Measurements from ENCODE around the gene DOC2A. TPM values are rescaled to one million over a fixed set of nuclear protein-coding genes. Genes with fewer than 3 reads are reported as not detected.
"Not testable (repeated sequence)": the region's sequence is repeated elsewhere in the genome, so short reads cannot be mapped to it uniquely, and the experiment has no call there.

Gene DOC2A
- total RNA-seq, 2 experiments from 2014 or later, result 0.14 TPM

DNA sequence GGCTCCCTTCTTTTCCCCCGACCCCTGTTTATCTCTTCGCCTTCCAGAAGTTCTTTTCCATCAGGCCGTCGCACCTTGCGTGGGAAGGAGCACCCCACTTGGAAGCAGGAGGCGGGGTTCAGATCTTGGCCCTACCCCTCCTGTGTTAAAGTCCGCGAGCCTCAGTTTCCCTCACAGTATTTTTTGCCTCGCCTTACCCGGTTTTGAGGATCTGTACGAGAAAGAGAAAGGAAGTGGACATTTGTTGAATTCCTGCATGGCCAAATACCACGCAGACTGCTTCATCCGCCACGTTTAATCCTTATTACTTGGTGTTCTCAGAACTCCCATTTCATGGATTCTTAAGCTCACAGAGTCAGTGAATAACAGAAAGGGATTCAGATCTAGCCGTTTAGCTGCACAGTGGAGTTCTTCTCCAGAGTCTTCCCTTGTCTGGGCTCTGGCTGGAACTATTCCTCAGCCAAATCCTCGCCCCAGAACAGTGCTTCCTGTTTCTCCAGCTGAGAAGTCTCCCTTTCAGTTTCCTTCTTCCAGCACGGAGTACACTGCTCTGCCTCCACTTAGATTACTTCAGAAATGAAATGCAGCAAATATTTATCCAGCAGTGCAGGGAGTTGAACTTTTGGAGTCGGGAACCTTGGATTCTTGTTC is 48.4 kb downstream of the DOC2A start:
- Mint-ChIP-seq H3K27ac (peak overlapping the region; percentile 91), H3K4me1 (ENCODE audit: low read depth) (peaks cover 31% of the 10 kb centered on the region), H3K9me3 (no peaks in the 10 kb centered on the region), H3K4me3 (peak overlapping the region; percentile 93), H3K27me3 (no peaks in the 10 kb centered on the region), H3K36me3 (ENCODE audit: low read depth) (peaks cover 9% of the 10 kb centered on the region)
- ATAC-seq (ENCODE audit: poor library complexity), result no peak
- POLR2A ChIA-PET, result interaction anchor here (0.8 to 3.4 kb wide), 16 partner anchors 11 to 221 kb away, joined by 3 to 69 read pairs (median 5); partner anchors contain the start of genes ALDOA, ASPHD1, CDIPT and CORO1A
- H3K27ac ChIP-seq (ENCODE audit: low read depth in 1 of 2, low read length in 2 of 2), result peak overlapping the region; percentile 74 to 92
- H3K27me3 ChIP-seq (ENCODE audit: control insufficient read depth in 1 of 2, insufficient read depth in 2 of 2, low read length in 2 of 2), result no peaks in the 10 kb centered on the region
- intact Hi-C loops (cut with DNase I, micrococcal nuclease), result loop anchor here in 1 of 2 experiments (1.0 to 2.0 kb wide), 5 partner anchors 11 to 99 kb away; partner anchors contain the start of genes ASPHD1, CDIPT, HIRIP3 and TAOK2
- TF ChIP-seq, protein P1, sequence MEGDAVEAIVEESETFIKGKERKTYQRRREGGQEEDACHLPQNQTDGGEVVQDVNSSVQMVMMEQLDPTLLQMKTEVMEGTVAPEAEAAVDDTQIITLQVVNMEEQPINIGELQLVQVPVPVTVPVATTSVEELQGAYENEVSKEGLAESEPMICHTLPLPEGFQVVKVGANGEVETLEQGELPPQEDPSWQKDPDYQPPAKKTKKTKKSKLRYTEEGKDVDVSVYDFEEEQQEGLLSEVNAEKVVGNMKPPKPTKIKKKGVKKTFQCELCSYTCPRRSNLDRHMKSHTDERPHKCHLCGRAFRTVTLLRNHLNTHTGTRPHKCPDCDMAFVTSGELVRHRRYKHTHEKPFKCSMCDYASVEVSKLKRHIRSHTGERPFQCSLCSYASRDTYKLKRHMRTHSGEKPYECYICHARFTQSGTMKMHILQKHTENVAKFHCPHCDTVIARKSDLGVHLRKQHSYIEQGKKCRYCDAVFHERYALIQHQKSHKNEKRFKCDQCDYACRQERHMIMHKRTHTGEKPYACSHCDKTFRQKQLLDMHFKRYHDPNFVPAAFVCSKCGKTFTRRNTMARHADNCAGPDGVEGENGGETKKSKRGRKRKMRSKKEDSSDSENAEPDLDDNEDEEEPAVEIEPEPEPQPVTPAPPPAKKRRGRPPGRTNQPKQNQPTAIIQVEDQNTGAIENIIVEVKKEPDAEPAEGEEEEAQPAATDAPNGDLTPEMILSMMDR (IDR thresholded peaks at IDR 0.05), result no peak
- H3K9me3 ChIP-seq (ENCODE audit: control insufficient read depth in 1 of 2, insufficient read depth in 1 of 2, low read length in 2 of 2), result no peaks in the 10 kb centered on the region
- H3K36me3 ChIP-seq (ENCODE audit: insufficient read depth, low read length), result no peaks in the 10 kb centered on the region
- peak overlapping the region; percentile 88 for H3K4me3 ChIP-seq (ENCODE audit: low read length)
- CTCF ChIA-PET, result interaction anchor here (1.0 to 2.2 kb wide), 10 partner anchors 10 to 155 kb away, joined by 3 to 17 read pairs (median 4); partner anchors contain the start of genes ASPHD1, PAGR1, SEZ6L2 and TAOK2
- H3K4me1 ChIP-seq (ENCODE audit: insufficient read depth, low read length), result peaks cover 23% of the 10 kb centered on the region
- DNase-seq, result peak in 3 of 14 experiments; percentile 7 to 41 (median 30)

DNA sequence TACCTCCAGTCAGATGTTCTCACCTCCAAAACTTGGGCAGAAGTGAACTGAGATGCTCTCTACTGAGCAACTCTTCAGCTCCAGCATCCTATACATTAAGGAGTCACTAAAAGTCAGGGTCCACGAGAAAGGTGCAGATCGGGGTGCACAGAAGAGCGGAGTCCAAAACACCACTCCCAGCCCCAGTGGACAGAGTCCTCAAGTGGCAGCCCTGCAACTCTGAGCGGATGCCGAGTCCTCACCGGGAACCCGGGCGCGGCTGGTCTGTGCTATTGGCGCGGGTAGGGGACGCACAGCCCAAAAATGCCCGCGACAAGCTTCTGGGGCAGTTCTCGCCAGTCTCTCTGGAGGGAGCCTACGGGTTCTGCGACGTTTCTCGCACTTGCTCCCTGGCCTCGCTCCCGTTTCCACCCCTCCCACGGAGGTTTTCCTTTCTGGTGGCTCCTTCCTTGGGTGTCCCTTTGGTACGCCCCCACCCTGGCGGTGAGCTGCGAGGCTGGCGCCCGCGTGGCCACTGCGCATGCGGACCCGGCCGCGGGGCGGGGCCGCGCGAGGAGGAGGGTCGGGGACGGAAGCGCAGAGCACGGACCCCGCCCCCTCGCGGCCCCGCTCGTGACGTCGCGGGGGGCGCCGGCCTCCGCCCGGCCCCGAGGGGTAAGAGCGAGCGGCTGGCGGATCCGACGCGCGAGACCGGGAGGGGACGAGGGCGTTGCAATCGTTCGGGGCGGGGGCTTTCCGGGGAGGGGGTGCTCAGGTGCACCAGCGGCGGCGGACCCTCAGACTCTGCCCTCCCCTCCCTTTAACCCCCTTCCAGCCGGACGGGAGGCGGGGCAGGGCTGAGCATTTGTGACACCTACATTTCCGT is 49.1 kb downstream of the DOC2A start, which contains the start of gene TMEM219:
Gene TMEM219, plus strand, starts transcription at position 601 of the 865 bp plus-strand sequence. CDS start 1,065 bp downstream, outside the sequence.
- Mint-ChIP-seq H3K4me3 (peak within 1 kb of the TSS; percentile 93), H3K9me3 (no peaks in the 10 kb centered on the region), H3K27ac (peak within 1 kb of the TSS; percentile 91), H3K4me1 (ENCODE audit: low read depth) (peaks cover 31% of the 10 kb centered on the region), H3K27me3 (no peaks in the 10 kb centered on the region), H3K36me3 (ENCODE audit: low read depth) (peaks cover 9% of the 10 kb centered on the region)
- H3K27me3 ChIP-seq (ENCODE audit: control insufficient read depth in 1 of 2, insufficient read depth in 2 of 2, low read length in 2 of 2), result no peaks in the 10 kb centered on the region
- POLR2A ChIA-PET, result interaction anchor here (0.9 to 3.4 kb wide), 17 partner anchors 11 to 222 kb away, joined by 3 to 69 read pairs (median 5); partner anchors contain the start of genes ALDOA, ASPHD1, CDIPT and CORO1A
- peak within 1 kb of the TSS; percentile 77 to 92 for H3K27ac ChIP-seq (ENCODE audit: low read depth in 1 of 2, low read length in 2 of 2)
- H3K4me1 ChIP-seq (ENCODE audit: insufficient read depth, low read length), result peaks cover 23% of the 10 kb centered on the region
- intact Hi-C loops (cut with DNase I, micrococcal nuclease), result loop anchor here (1.0 to 2.0 kb wide), 6 partner anchors 12 to 98 kb away; partner anchors contain the start of genes ASPHD1 (in 1 of the 2), CDIPT (in 1 of the 2), HIRIP3 (in 1 of the 2) and KCTD13 (in 1 of the 2)
- CTCF ChIA-PET, result interaction anchor here (1.0 to 2.2 kb wide), 9 partner anchors 11 to 154 kb away, joined by 3 to 17 read pairs (median 4); partner anchors contain the start of genes ASPHD1, PAGR1, SEZ6L2 and TAOK2
- no peaks in the 10 kb centered on the region for H3K36me3 ChIP-seq (ENCODE audit: insufficient read depth, low read length)
- peak within 1 kb of the TSS; percentile 88 for H3K4me3 ChIP-seq (ENCODE audit: low read length)
- TF ChIP-seq, protein P1 (IDR thresholded peaks at IDR 0.05), result peak; percentile 32
- no peaks in the 10 kb centered on the region for H3K9me3 ChIP-seq (ENCODE audit: control insufficient read depth in 1 of 2, insufficient read depth in 1 of 2, low read length in 2 of 2)
- ATAC-seq (ENCODE audit: poor library complexity) (peak; percentile 83), DNase-seq (peak; percentile 87 to 97 (median 94))

DNA sequence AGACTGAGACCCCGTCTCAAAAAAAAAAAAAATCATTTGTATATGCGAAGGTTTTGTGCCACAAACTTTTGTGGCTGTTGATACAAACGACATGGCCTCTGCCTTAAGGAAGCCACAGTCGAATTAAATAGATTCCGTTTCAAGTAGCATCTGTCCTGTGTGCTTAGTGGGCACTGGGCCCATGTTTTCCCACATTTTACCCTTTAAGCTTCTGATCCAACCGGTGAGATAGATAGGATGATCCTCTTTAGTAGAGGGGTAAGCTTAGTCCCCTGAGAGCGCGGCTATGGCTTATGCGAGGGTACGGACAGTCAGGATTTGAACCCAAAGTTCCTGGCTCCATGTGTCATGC is 49.7 kb downstream of the DOC2A start:
- TF ChIP-seq, protein P1 (IDR thresholded peaks at IDR 0.05), result no peak
- no peaks in the 10 kb centered on the region for H3K9me3 Mint-ChIP-seq

DNA sequence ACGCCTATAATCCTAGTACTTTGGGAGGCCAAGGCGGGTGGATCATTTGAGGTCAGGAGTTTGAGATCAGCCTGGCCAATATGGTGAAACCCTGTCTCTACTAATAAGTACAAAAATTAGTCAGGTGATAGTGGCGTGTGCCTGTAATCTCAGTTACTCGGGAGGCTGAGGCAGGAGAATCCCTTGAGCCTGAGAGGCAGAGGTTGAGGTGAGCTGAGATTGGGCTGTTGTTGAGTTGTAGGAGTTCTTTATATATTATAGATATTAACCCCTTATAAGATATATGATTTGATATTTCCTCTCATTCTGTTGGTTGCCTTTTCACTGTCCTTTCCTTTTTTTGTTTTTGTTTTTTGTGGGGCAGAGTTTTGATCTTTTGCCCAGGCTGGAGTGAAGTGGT is 51.0 kb downstream of the DOC2A start:
- H3K27me3 ChIP-seq (ENCODE audit: control insufficient read depth in 1 of 2, insufficient read depth in 2 of 2, low read length in 2 of 2); intact Hi-C loops (cut with DNase I, micrococcal nuclease); H3K36me3 Mint-ChIP-seq (ENCODE audit: low read depth); ATAC-seq (ENCODE audit: poor library complexity); H3K27ac ChIP-seq (ENCODE audit: low read depth in 1 of 2, low read length in 2 of 2); H3K36me3 ChIP-seq (ENCODE audit: insufficient read depth, low read length); H3K9me3 Mint-ChIP-seq; H3K4me3 ChIP-seq (ENCODE audit: low read length); H3K9me3 ChIP-seq (ENCODE audit: control insufficient read depth in 1 of 2, insufficient read depth in 1 of 2, low read length in 2 of 2); H3K27me3 Mint-ChIP-seq; H3K27ac Mint-ChIP-seq; DNase-seq: not testable (repeated sequence)
- CTCF ChIA-PET, result interaction anchor here (0.9 kb wide), 1 partner anchor 33 kb away, joined by 3 read pairs; no protein-coding TSS in a partner anchor
- peaks cover 23% of the 10 kb centered on the region for H3K4me1 ChIP-seq (ENCODE audit: insufficient read depth, low read length)
- Mint-ChIP-seq H3K4me3 (peak overlapping the region; percentile 71), H3K4me1 (ENCODE audit: low read depth) (peaks cover 23% of the 10 kb centered on the region)
- POLR2A ChIA-PET, result interaction anchor here (0.9 kb wide), 1 partner anchor 31 kb away, joined by 4 read pairs; no protein-coding TSS in a partner anchor

More for the DNA sequence above, 49.7 kb downstream of the DOC2A start:
- Mint-ChIP-seq H3K4me1 (ENCODE audit: low read depth) (peaks cover 29% of the 10 kb centered on the region), H3K4me3 (peak overlapping the region; percentile 92), H3K27ac (peak overlapping the region; percentile 91), H3K36me3 (ENCODE audit: low read depth) (peaks cover 9% of the 10 kb centered on the region), H3K27me3 (no peaks in the 10 kb centered on the region)
- ATAC-seq (ENCODE audit: poor library complexity) (no peak), DNase-seq (no peak)
- Histone ChIP-seq H3K36me3 (ENCODE audit: insufficient read depth, low read length) (no peaks in the 10 kb centered on the region), H3K27ac (ENCODE audit: low read depth in 1 of 2, low read length in 2 of 2) (peak overlapping the region; percentile 62 to 77), H3K4me3 (ENCODE audit: low read length) (peak overlapping the region; percentile 88), H3K27me3 (ENCODE audit: control insufficient read depth in 1 of 2, insufficient read depth in 2 of 2, low read length in 2 of 2) (no peaks in the 10 kb centered on the region), H3K4me1 (ENCODE audit: insufficient read depth, low read length) (peaks cover 23% of the 10 kb centered on the region), H3K9me3 (ENCODE audit: control insufficient read depth in 1 of 2, insufficient read depth in 1 of 2, low read length in 2 of 2) (no peaks in the 10 kb centered on the region)
- ChIA-PET POLR2A (interaction anchor here (0.9 to 3.4 kb wide), 18 partner anchors 12 to 717 kb away, joined by 3 to 69 read pairs (median 5); partner anchors contain the start of genes ASPHD1, CDIPT, CORO1A and HIRIP3), CTCF (interaction anchor here (1.0 to 2.2 kb wide), 7 partner anchors 11 to 145 kb away, joined by 3 to 17 read pairs (median 3); partner anchors contain the start of genes PAGR1 and TAOK2)
- intact Hi-C loops (cut with DNase I, micrococcal nuclease), result loop anchor here in 1 of 2 experiments (1.0 kb wide), 1 partner anchor 35 kb away; the partner anchor contains the start of gene KCTD13

Data from CD4-positive, alpha-beta T cell (primary cell).